SK-N-SH treated with all-trans-retinoic acid at 6 μM for 48 hours (cell line): Measurements from ENCODE around the gene RAB4A.

Source experiments
- BACH2 ChIP-seq: fragments of 250-450 bp; sonication (Bioruptor Pico); IDR thresholded peaks from 2 replicates; pipeline ENCODE4 v1.9.0; 2021; ENCODE audit warnings: mild to moderate bottlenecking, borderline replicate concordance
- ISL1 ChIP-seq: fragments of 250-450 bp; sonication (Bioruptor Pico); IDR thresholded peaks from 2 replicates; pipeline ENCODE4 v2.1.2; 2022; ENCODE audit warnings: mild to moderate bottlenecking, moderate library complexity
- PATZ1 ChIP-seq: fragments of 250-450 bp; sonication (Bioruptor Pico); IDR thresholded peaks from 2 replicates; pipeline ENCODE4 v1.8.0; 2020; ENCODE audit warnings: mild to moderate bottlenecking, moderate library complexity, borderline replicate concordance
- PPARA ChIP-seq: fragments of 250-450 bp; sonication (Bioruptor Pico); IDR thresholded peaks from 2 replicates; pipeline ENCODE4 v1.5.0; 2020; ENCODE audit warnings: mild to moderate bottlenecking, borderline replicate concordance
- RARB ChIP-seq: fragments of 250-450 bp; sonication (Bioruptor Pico); IDR thresholded peaks from 2 replicates; pipeline ENCODE4 v1.8.0; 2021; ENCODE audit warnings: mild to moderate bottlenecking, moderate library complexity
- SNAI2 ChIP-seq: fragments of 250-450 bp; sonication (Bioruptor Pico); IDR thresholded peaks from 2 replicates; pipeline ENCODE4 v1.5.0; 2020; ENCODE audit warnings: mild to moderate bottlenecking, moderate library complexity
- ZFP3 ChIP-seq: fragments of 250-450 bp; sonication (Bioruptor Pico); IDR thresholded peaks from 2 replicates; pipeline ENCODE4 v1.5.0; 2020; ENCODE audit warnings: mild to moderate bottlenecking, moderate library complexity

GRCh38 chr1:229271448-229272159 lies 693 bp downstream of the RAB4A start:
- no peak for TF ChIP-seq RARB (CRISPR knock-in tag)
- TF ChIP-seq SNAI2 = no peak
- no peak for TF ChIP-seq PATZ1 (CRISPR knock-in tag)
- TF ChIP-seq ZFP3 = no peak
- TF ChIP-seq PPARA = no peak
- no peak for TF ChIP-seq BACH2 (CRISPR knock-in tag)
- TF ChIP-seq ISL1 (CRISPR knock-in tag) = no peak
